ENCODE data around the gene MBNL1.

- TF ChIP-seq CTCF (IDR thresholded peaks at IDR 0.05) = no peak
- TF ChIP-seq ZFX (IDR thresholded peaks at IDR 0.05; ENCODE audit: borderline replicate concordance) = no peak
Observed at GRCh38 chr3:152321200-152321954, 52.6 kb downstream of the MBNL1 start.
